Neuronal stem cell (in vitro differentiated cells): ENCODE results near the gene SLC6A7.

Source experiments
- DNase-seq: peaks from one replicate; pipeline ENCODE4 v3.0.0-alpha.2; 2013; ENCODE audit warnings: low spot score
- H2AFZ ChIP-seq: one replicate; pipeline ENCODE4 v1.6.1; 2013; ENCODE audit warnings: mild to moderate bottlenecking, low read length, inconsistent platforms
- H2AK5ac ChIP-seq: 2 replicates; pipeline ENCODE4 v1.6.1; 2013; ENCODE audit warnings: low read depth, mild to moderate bottlenecking, inconsistent platforms, low read length, moderate library complexity, mixed read lengths
- H2BK120ac ChIP-seq: 2 replicates; pipeline ENCODE4 v1.6.1; 2013; ENCODE audit warnings: low read depth, mild to moderate bottlenecking, inconsistent platforms, low read length, moderate library complexity, mixed read lengths
- H2BK12ac ChIP-seq: one replicate; pipeline ENCODE4 v1.6.1; 2013; ENCODE audit warnings: low read length, inconsistent platforms
- H2BK15ac ChIP-seq: 2 replicates; pipeline ENCODE4 v1.6.1; 2013; ENCODE audit warnings: mild to moderate bottlenecking, low read length, inconsistent platforms, mixed read lengths
- H2BK5ac ChIP-seq: one replicate; pipeline ENCODE4 v1.6.1; 2013; ENCODE audit warnings: inconsistent platforms, mild to moderate bottlenecking, low read length, moderate library complexity
- H3K14ac ChIP-seq: one replicate; pipeline ENCODE4 v1.6.1; 2013; ENCODE audit warnings: low read length, inconsistent platforms
- H3K18ac ChIP-seq: 2 replicates; pipeline ENCODE4 v1.6.1; 2013; ENCODE audit warnings: low read length, inconsistent platforms
- H3K23ac ChIP-seq: 2 replicates; pipeline ENCODE4 v1.6.1; 2013; ENCODE audit warnings: low read depth, mild to moderate bottlenecking, mixed read lengths, low read length, inconsistent platforms; ENCODE audit not compliant: poor library complexity
- H3K27ac ChIP-seq: replicated peaks from 3 replicates; pipeline ENCODE4 v1.5.1; 2013; ENCODE audit warnings: low read length, inconsistent platforms
- H3K27me3 ChIP-seq, 3 experiments: 2 replicates each; pipeline ENCODE4 v1.6.1; 2013; ENCODE audit warnings: low read length in 3 of 3, mild to moderate bottlenecking in 2 of 3, inconsistent platforms in 1 of 3, low read depth in 1 of 3, mixed read lengths in 1 of 3, moderate library complexity in 1 of 3; ENCODE audit not compliant: control insufficient read depth in 3 of 3, insufficient read depth in 3 of 3
- H3K36me3 ChIP-seq, 2 donors: replicated peaks in 1 of 2; 2 replicates each; pipeline ENCODE4 v1.6.1; 2013; ENCODE audit warnings: low read length in 2 of 2; ENCODE audit not compliant: control insufficient read depth in 2 of 2, insufficient read depth in 2 of 2
- H3K4ac ChIP-seq: 2 replicates; pipeline ENCODE4 v1.6.1; 2013; ENCODE audit warnings: inconsistent platforms, mild to moderate bottlenecking, low read length, moderate library complexity
- H3K4me1 ChIP-seq, 2 donors: 1 replicate in 1 of 2; 2 replicates in 1 of 2; pipeline ENCODE4 v1.6.1; 2013; ENCODE audit warnings: low read length in 2 of 2, low read depth in 1 of 2; ENCODE audit not compliant: control insufficient read depth in 2 of 2, insufficient read depth in 1 of 2
- H3K4me2 ChIP-seq: one replicate; pipeline ENCODE4 v1.6.1; 2013; ENCODE audit warnings: mild to moderate bottlenecking, low read length, inconsistent platforms; ENCODE audit not compliant: insufficient read depth, poor library complexity, severe bottlenecking
- H3K4me3 ChIP-seq, 2 donors: 2 replicates each; pipeline ENCODE4 v1.5.1; 2013; ENCODE audit warnings: low read length in 2 of 2, mild to moderate bottlenecking in 2 of 2, inconsistent platforms in 1 of 2, moderate library complexity in 1 of 2
- H3K79me1 ChIP-seq: one replicate; pipeline ENCODE4 v1.6.1; 2013; ENCODE audit warnings: low read depth, mild to moderate bottlenecking, inconsistent platforms, low read length, moderate library complexity
- H3K9ac ChIP-seq: one replicate; pipeline ENCODE4 v1.6.1; 2013; ENCODE audit warnings: mild to moderate bottlenecking, low read depth, low read length, inconsistent platforms; ENCODE audit not compliant: poor library complexity
- H3K9me3 ChIP-seq, 2 donors: replicated peaks in 1 of 2; 2 replicates each; pipeline versions ENCODE3 to v1.6.1; 2013; ENCODE audit warnings: low read length in 2 of 2, mild to moderate bottlenecking in 2 of 2, inconsistent platforms in 1 of 2, low read depth in 1 of 2, mixed read lengths in 1 of 2, moderate library complexity in 1 of 2; ENCODE audit not compliant: control insufficient read depth in 2 of 2, insufficient read depth in 1 of 2
- H4K8ac ChIP-seq: one replicate; pipeline ENCODE4 v1.6.1; 2013; ENCODE audit warnings: low read depth, mild to moderate bottlenecking, inconsistent platforms, low read length, moderate library complexity
- H4K91ac ChIP-seq: one replicate; pipeline ENCODE4 v1.6.1; 2013; ENCODE audit warnings: low read length, low read depth, mild to moderate bottlenecking, inconsistent platforms; ENCODE audit not compliant: poor library complexity
- WGBS, 2 donors: extraction: QIAGEN DNeasy Blood & Tissue Kit; methylation state at CpG; one replicate each; pipeline ENCODE4 v1.1.7; 2013; ENCODE audit warnings: missing lambda C conversion rate in 2 of 2, mixed read lengths in 1 of 2; ENCODE audit not compliant: insufficient read length in 2 of 2, insufficient replicate concordance in 1 of 2; ENCODE audit errors: extremely low coverage in 2 of 2; 5-methylcytosine and 5-hydroxymethylcytosine counted together

SLC6A7 gene

GRCh38 chr5:150197476-150197875 is 7.6 kb downstream of the SLC6A7 start:
- Histone ChIP-seq H2BK12ac (no peak overlapping the region), H2BK5ac (no peak overlapping the region), H3K9me3 (no peaks in the 10 kb centered on the region), H2AFZ (no peak overlapping the region), H3K4ac (no peak overlapping the region), H3K23ac (no peak overlapping the region), H4K91ac (no peak overlapping the region), H2BK15ac (no peak overlapping the region), H3K14ac (no peak overlapping the region), H2BK120ac (no peak overlapping the region), H3K4me2 (no peak overlapping the region), H3K18ac (no peak overlapping the region), H3K27ac (no peak overlapping the region), H2AK5ac (no peak overlapping the region), H3K4me3 (no peak overlapping the region), H4K8ac (no peak overlapping the region), H3K4me1 (peaks cover 2 to 4% of the 10 kb centered on the region in 2 donors), H3K36me3 (no peaks in the 10 kb centered on the region), H3K9ac (no peak overlapping the region), H3K79me1 (no peaks in the 10 kb centered on the region), H3K27me3 (peaks cover 0 to 58% (median 5%) of the 10 kb centered on the region in 3 experiments)
- no peak for DNase-seq
- no CpG with 5 or more reads among the region's 1 CpG for WGBS, 2 donors

GRCh38 chr5:150202501-150202900 is 12.6 kb downstream of the SLC6A7 start:
- H3K9ac ChIP-seq: no peak overlapping the region
- no peak overlapping the region for H2BK15ac ChIP-seq
- no CpG with 5 or more reads among the region's 10 CpGs for WGBS, 2 donors
- DNase-seq: no peak
- H2BK12ac ChIP-seq: no peak overlapping the region
- H3K27ac ChIP-seq: no peak overlapping the region
- H2AK5ac ChIP-seq: no peak overlapping the region
- H3K4me1 ChIP-seq: no peaks in the 10 kb centered on the region
- H3K36me3 ChIP-seq: no peaks in the 10 kb centered on the region
- H3K23ac ChIP-seq: no peak overlapping the region
- no peak overlapping the region for H3K4me2 ChIP-seq
- H3K27me3 ChIP-seq: peaks cover 0 to 25% (median 2%) of the 10 kb centered on the region in 3 experiments
- peak overlapping the region; percentile 65 for H3K18ac ChIP-seq
- no peak overlapping the region for H3K4ac ChIP-seq
- H4K8ac ChIP-seq: no peak overlapping the region
- no peak overlapping the region for H3K14ac ChIP-seq
- no peak overlapping the region for H3K4me3 ChIP-seq
- no peaks in the 10 kb centered on the region for H3K9me3 ChIP-seq
- no peak overlapping the region for H2BK5ac ChIP-seq
- no peaks in the 10 kb centered on the region for H3K79me1 ChIP-seq
- no peak overlapping the region for H2BK120ac ChIP-seq
- no peak overlapping the region for H2AFZ ChIP-seq
- no peak overlapping the region for H4K91ac ChIP-seq

- H3K4me1 ChIP-seq: peaks cover 2% of the 10 kb centered on the region in 2 donors
- no peak overlapping the region for H3K27ac ChIP-seq
- H3K4ac ChIP-seq: no peak overlapping the region
- H3K36me3 ChIP-seq: no peaks in the 10 kb centered on the region
- H3K4me3 ChIP-seq: no peak overlapping the region
- H2BK12ac ChIP-seq: no peak overlapping the region
- H3K79me1 ChIP-seq: no peaks in the 10 kb centered on the region
- H4K91ac ChIP-seq: no peak overlapping the region
- no peak overlapping the region for H2AFZ ChIP-seq
- H3K9me3 ChIP-seq: no peaks in the 10 kb centered on the region
- no peak overlapping the region for H2BK120ac ChIP-seq
- H2AK5ac ChIP-seq: peak overlapping the region; percentile 49
- H4K8ac ChIP-seq: no peak overlapping the region
- H2BK15ac ChIP-seq: no peak overlapping the region
- no peak overlapping the region for H3K18ac ChIP-seq
- peak overlapping the region; percentile 50 for H3K9ac ChIP-seq
- no peak overlapping the region for H2BK5ac ChIP-seq
- H3K27me3 ChIP-seq: peaks cover 0 to 37% (median 2%) of the 10 kb centered on the region in 3 experiments
- no CpG with 5 or more reads among the region's 12 CpGs for WGBS, 2 donors
- no peak overlapping the region for H3K4me2 ChIP-seq
- DNase-seq: no peak
- no peak overlapping the region for H3K23ac ChIP-seq
- H3K14ac ChIP-seq: no peak overlapping the region
Observed at GRCh38 chr5:150203832-150204589, 14.1 kb downstream of the SLC6A7 start.

- Histone ChIP-seq H2BK5ac (no peak overlapping the region), H3K4ac (no peak overlapping the region), H3K27me3 (peaks cover 0 to 37% (median 2%) of the 10 kb centered on the region in 3 experiments), H3K4me3 (no peak overlapping the region), H2BK15ac (no peak overlapping the region), H3K18ac (no peak overlapping the region), H2BK12ac (no peak overlapping the region), H2AK5ac (no peak overlapping the region), H3K4me2 (no peak overlapping the region), H3K79me1 (no peaks in the 10 kb centered on the region), H3K9me3 (no peaks in the 10 kb centered on the region), H2BK120ac (no peak overlapping the region), H3K36me3 (no peaks in the 10 kb centered on the region), H3K14ac (no peak overlapping the region), H4K91ac (no peak overlapping the region), H3K9ac (no peak overlapping the region), H3K4me1 (peaks cover 4 to 7% of the 10 kb centered on the region in 2 donors), H4K8ac (no peak overlapping the region), H3K23ac (no peak overlapping the region), H2AFZ (no peak overlapping the region), H3K27ac (no peak overlapping the region)
- no CpG with 5 or more reads among the region's 13 CpGs for WGBS, 2 donors
- no peak for DNase-seq
Observed at GRCh38 chr5:150204590-150204960, 14.7 kb downstream of the SLC6A7 start.
